ENCODE data around the gene SAMD4A.

GRCh38 chr14:54567224-54567638 lies 303 bp downstream of the SAMD4A start:
- TF ChIP-seq CTCF (IDR thresholded peaks at IDR 0.05) (no peak), EP300 (IDR thresholded peaks at IDR 0.05) (no peak), POLR2A (IDR thresholded peaks at IDR 0.05) (no peak)

Measured in tibial nerve (tissue), 4 donors.